A673 (cell line): ENCODE data around the gene RIC8B. TPM values are rescaled to one million over a fixed set of nuclear protein-coding genes. Genes with fewer than 3 reads are reported as not detected.

ENCODE experiments used
- BruUV-seq: library from RNA; stranded (reverse); fragments of 400-500 nt; replicated peaks from 2 replicates; lab custom pipeline; 2021; lab: Mats Ljungman, UMichigan
- CTCF ChIA-PET: fragments of 300-600 bp; sonication (Branson Sonifier 250); formaldehyde crosslinking; loops from one replicate; lab custom pipeline; 2022; ENCODE audit warnings: antibody characterized with exemption; lab: Charles Lee
- POLR2A ChIA-PET: fragments of 300-600 bp; sonication (Branson Sonifier 250); formaldehyde crosslinking; loops from one replicate; lab custom pipeline; 2022; ENCODE audit warnings: antibody characterized with exemption; ENCODE audit not compliant: low non-redundant PET; lab: Charles Lee
- DNase-seq: peaks from one replicate; pipeline ENCODE4 v3.0.0-alpha.2; 2015; ENCODE audit warnings: low spot score
- H3K27ac ChIP-seq: fragments of 200-600 bp; sonication (generic); 2 replicates; pipeline ENCODE4 v1.5.1; 2016; ENCODE audit warnings: mixed run types, low read depth, mild to moderate bottlenecking, mixed read lengths, antibody characterized with exemption, low read length; ENCODE audit not compliant: poor library complexity, severe bottlenecking
- H3K27me3 ChIP-seq: fragments of 200-600 bp; sonication (generic); replicated peaks from 2 replicates; pipeline ENCODE4 v1.6.1; 2017; ENCODE audit warnings: mixed run types, low read depth, mild to moderate bottlenecking, mixed read lengths, antibody characterized with exemption, low read length; ENCODE audit not compliant: insufficient read depth, poor library complexity
- H3K36me3 ChIP-seq: fragments of 200-600 bp; sonication (generic); 2 replicates; pipeline ENCODE4 v1.6.1; 2016; ENCODE audit warnings: mixed run types, mild to moderate bottlenecking, mixed read lengths, antibody characterized with exemption, low read length; ENCODE audit not compliant: insufficient read depth, poor library complexity, severe bottlenecking
- H3K4me1 ChIP-seq: fragments of 200-600 bp; sonication (generic); 2 replicates; pipeline ENCODE4 v1.6.1; 2017; ENCODE audit warnings: mixed run types, mild to moderate bottlenecking, mixed read lengths, antibody characterized with exemption, low read length; ENCODE audit not compliant: insufficient read depth, poor library complexity, severe bottlenecking
- H3K4me3 ChIP-seq: fragments of 200-600 bp; sonication (generic); 2 replicates; pipeline ENCODE4 v1.5.1; 2016; ENCODE audit warnings: low read depth, mixed run types, mild to moderate bottlenecking, mixed read lengths, low read length; ENCODE audit not compliant: poor library complexity, severe bottlenecking
- H3K9me3 ChIP-seq: fragments of 200-600 bp; sonication (generic); 2 replicates; pipeline ENCODE4 v1.6.1; 2016; ENCODE audit warnings: mixed run types, low read depth, mild to moderate bottlenecking, mixed read lengths, antibody characterized with exemption, low read length; ENCODE audit not compliant: poor library complexity, severe bottlenecking
- CTCF ChIP-seq: fragments of 300-800, 200-600 bp; sonication (generic); conservative IDR thresholded peaks from 2 replicates; pipeline ENCODE4 v1.5.1; 2017; ENCODE audit warnings: low read depth, mild to moderate bottlenecking, antibody characterized with exemption, low read length, moderate library complexity, mixed read lengths
- EZH2 ChIP-seq: fragments of 200-600 bp; sonication (generic); IDR thresholded peaks from 2 replicates; pipeline ENCODE4 v1.6.1; 2017; ENCODE audit warnings: borderline replicate concordance, low read depth, mild to moderate bottlenecking, mixed read lengths, antibody characterized with exemption, low read length; ENCODE audit not compliant: poor library complexity, severe bottlenecking
- intact Hi-C: fragments of 100-400 bp; cut with micrococcal nuclease; formaldehyde crosslinking; loops from one replicate; pipeline ENCODE4 v1.10.0; 2022; ENCODE audit not compliant: unreplicated experiment
- total RNA-seq: library from RNA; stranded (reverse); gene quantifications from 2 replicates; pipeline ENCODE4 v1.2.3, GENCODE V29; 2021

RIC8B gene
- total RNA-seq, 1 experiment from 2014 or later: 21.3 TPM

- Histone ChIP-seq H3K27me3 (no peaks in the 10 kb centered on the region), H3K4me1 (peaks cover 10% of the 10 kb centered on the region), H3K27ac (no peak overlapping the region), H3K9me3 (no peaks in the 10 kb centered on the region), H3K36me3 (peaks cover 19% of the 10 kb centered on the region), H3K4me3 (no peak overlapping the region)
- intact Hi-C loops: no loop called here
- no peak for TF ChIP-seq EZH2
- no peak for TF ChIP-seq CTCF
- POLR2A ChIA-PET: no interaction called here
- CTCF ChIA-PET: no interaction called here
- no peak for DNase-seq
- no TSS peak for BruUV-seq
These were observed 112.5 kb downstream of the RIC8B start for GRCh38 chr12:106886932-106887331.

GRCh38 chr12:106888348-106888970 is 114.0 kb downstream of the RIC8B start:
- H3K4me1 ChIP-seq: peaks cover 10% of the 10 kb centered on the region
- H3K9me3 ChIP-seq: no peaks in the 10 kb centered on the region
- ChIA-PET CTCF (no interaction called here), POLR2A (no interaction called here)
- H3K27me3 ChIP-seq: no peaks in the 10 kb centered on the region
- BruUV-seq: no TSS peak
- DNase-seq: no peak
- peaks cover 14% of the 10 kb centered on the region for H3K36me3 ChIP-seq
- intact Hi-C loops: no loop called here
- no peak overlapping the region for H3K27ac ChIP-seq
- TF ChIP-seq CTCF: no peak
- TF ChIP-seq EZH2: no peak
- no peak overlapping the region for H3K4me3 ChIP-seq

GRCh38 chr12:106889326-106889725 is 114.8 kb downstream of the RIC8B start:
- Histone ChIP-seq H3K36me3 (peaks cover 14% of the 10 kb centered on the region), H3K9me3 (no peaks in the 10 kb centered on the region), H3K4me3 (no peak overlapping the region), H3K27me3 (no peaks in the 10 kb centered on the region), H3K27ac (no peak overlapping the region), H3K4me1 (peaks cover 10% of the 10 kb centered on the region)
- ChIA-PET CTCF (no interaction called here), POLR2A (no interaction called here)
- BruUV-seq: no TSS peak
- intact Hi-C loops: no loop called here
- TF ChIP-seq CTCF (no peak), EZH2 (no peak)
- DNase-seq: no peak
